ENCODE results near the gene DTHD1. TPM values are rescaled to one million over a fixed set of nuclear protein-coding genes. Genes with fewer than 3 reads are reported as not detected.
A peak's percentile ranks its signal among the peaks of the same experiment; 100 is the strongest.

The DTHD1 gene
- total RNA-seq, 4 donors from 2014 or later: 0.20 to 0.60 (median 0.42) TPM; not detected in 1

DNA sequence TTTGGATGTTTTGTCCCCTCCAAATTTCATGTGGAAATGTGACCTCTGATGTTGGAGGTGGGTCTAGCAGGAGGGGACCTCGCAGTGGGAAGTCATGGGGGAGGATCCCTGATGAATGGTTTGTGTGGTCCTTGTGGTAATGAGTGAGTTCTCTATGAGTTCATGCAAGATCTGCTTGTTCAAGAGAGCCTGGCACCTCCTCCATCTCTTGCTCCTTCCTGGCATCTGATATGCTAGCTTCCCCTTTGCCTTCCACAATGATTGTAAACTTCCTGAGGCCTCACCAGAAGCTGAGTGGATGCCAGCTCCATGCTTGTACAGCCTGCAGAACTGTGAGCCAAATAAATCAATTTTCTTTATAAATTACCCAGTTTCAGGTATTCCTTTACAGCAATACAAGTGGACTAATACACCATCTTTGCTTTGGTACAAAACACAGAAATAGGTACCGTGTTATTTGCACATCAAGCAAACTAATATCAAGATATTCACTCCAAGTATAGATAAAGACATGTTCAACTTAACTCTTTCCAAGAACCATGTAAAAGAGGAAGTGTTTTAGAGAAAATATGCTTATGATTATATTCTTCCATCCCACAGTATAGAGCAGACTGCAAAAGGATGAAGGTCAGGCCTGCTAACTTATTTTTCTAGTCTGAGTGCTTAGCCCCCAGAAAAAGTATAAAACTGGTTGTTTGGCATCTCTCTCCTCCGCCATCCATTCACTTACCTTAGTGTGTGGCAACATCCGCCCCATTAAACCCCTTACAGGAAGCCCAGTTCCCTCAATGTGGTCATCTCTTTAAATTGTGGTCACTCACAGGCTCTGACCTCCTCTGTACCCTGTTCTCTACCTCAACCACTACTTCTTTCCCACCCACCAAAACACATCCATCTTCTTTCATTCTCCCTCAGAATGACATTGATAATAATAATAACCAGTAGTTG lies 43.8 kb upstream of the DTHD1 start:
- Histone ChIP-seq H3K4me1 (peaks cover 0 to 17% (median 0%) of the 10 kb centered on the region in 4 donors), H3K4me3 (no peak overlapping the region), H3K27ac (no peak overlapping the region), H3K36me3 (peaks cover 0 to 5% (median 0%) of the 10 kb centered on the region in 3 donors), H3K9me3 (no peaks in the 10 kb centered on the region), H3K27me3 (no peaks in the 10 kb centered on the region)
- DNase-seq (ENCODE audit: low spot score in 2 of 2): no peak
- TF ChIP-seq, protein P1, sequence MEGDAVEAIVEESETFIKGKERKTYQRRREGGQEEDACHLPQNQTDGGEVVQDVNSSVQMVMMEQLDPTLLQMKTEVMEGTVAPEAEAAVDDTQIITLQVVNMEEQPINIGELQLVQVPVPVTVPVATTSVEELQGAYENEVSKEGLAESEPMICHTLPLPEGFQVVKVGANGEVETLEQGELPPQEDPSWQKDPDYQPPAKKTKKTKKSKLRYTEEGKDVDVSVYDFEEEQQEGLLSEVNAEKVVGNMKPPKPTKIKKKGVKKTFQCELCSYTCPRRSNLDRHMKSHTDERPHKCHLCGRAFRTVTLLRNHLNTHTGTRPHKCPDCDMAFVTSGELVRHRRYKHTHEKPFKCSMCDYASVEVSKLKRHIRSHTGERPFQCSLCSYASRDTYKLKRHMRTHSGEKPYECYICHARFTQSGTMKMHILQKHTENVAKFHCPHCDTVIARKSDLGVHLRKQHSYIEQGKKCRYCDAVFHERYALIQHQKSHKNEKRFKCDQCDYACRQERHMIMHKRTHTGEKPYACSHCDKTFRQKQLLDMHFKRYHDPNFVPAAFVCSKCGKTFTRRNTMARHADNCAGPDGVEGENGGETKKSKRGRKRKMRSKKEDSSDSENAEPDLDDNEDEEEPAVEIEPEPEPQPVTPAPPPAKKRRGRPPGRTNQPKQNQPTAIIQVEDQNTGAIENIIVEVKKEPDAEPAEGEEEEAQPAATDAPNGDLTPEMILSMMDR (IDR thresholded peaks at IDR 0.05): no peak
- TF ChIP-seq EP300 (IDR thresholded peaks at IDR 0.05) (no peak), POLR2A (IDR thresholded peaks at IDR 0.05) (no peak)
- 82 to 89% methylated on average over 4 of the region's 4 CpGs for WGBS, 2 donors

DNA sequence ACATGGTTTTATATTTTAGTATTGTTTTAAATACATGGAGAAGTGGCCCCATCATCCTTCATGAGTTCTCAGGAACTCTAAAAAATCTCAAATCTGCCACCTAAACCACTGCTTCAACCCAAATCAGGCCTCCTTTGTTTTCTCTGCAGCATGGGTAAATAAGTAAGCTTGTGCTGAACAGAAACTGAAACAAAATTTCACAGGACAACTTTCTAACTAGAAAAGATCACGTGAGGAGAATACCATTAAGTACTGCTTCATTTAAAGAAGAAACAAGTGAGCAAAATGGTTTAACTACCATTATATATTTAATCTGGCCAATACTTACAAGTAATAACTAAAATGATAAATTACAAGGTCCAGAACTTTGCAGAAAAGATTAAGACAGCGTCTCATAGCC lies 39.6 kb upstream of the DTHD1 start:
- Histone ChIP-seq H3K27me3 (no peaks in the 10 kb centered on the region), H3K27ac (peak overlapping the region in 3 of 4 donors; percentile 41 to 99 (median 92)), H3K9me3 (no peaks in the 10 kb centered on the region), H3K4me1 (peaks cover 0 to 24% (median 0%) of the 10 kb centered on the region in 4 donors), H3K4me3 (peak overlapping the region in 3 of 4 donors; percentile 5 to 94 (median 89)), H3K36me3 (peaks cover 0 to 5% (median 0%) of the 10 kb centered on the region in 3 donors)
- DNase-seq (ENCODE audit: low spot score in 2 of 2): no peak
- TF ChIP-seq POLR2A (IDR thresholded peaks at IDR 0.05): no peak
- TF ChIP-seq, protein P1 (IDR thresholded peaks at IDR 0.05): no peak
- no peak for TF ChIP-seq EP300 (IDR thresholded peaks at IDR 0.05)
- 44 to 48% methylated on average over 2 of the region's 2 CpGs for WGBS, 2 donors

DNA sequence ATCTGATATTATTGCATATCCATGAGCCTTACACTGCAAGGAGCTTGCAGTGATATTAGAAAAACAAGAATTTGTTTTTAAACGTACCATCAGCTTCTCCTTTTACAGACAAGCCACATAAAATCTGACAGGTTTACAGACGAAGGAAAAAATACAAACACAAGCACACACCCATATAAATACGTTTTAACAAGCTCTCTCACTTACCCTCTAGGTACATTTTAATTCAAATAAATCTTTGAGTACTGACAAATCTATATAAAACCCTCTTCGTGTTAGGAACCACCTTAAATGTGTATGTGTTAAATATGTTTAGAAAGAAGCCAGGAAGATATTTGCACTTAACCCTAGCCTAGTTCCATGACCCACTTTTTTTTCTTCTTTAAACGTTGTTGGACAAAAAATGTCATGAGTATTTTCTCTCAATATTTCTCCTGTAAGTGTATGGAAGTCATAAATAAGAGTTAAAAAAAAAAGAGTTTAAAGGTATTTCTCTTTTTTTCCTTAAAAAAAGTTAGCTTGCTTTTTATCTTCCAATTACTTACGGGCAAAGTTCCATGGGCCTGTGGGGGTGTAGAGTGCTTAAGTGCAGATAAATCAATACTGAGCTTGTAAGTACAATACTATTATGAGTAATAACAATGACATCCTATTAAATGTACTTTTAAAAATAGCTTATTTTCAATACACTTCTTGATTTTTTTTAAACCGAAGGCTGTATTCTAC lies 38.6 kb upstream of the DTHD1 start:
- TF ChIP-seq EP300 (IDR thresholded peaks at IDR 0.05): no peak
- TF ChIP-seq, protein P1 (IDR thresholded peaks at IDR 0.05): no peak
- no peak for TF ChIP-seq POLR2A (IDR thresholded peaks at IDR 0.05)
- Histone ChIP-seq H3K36me3 (no peaks in the 10 kb centered on the region), H3K4me1 (peaks cover 0 to 24% (median 0%) of the 10 kb centered on the region in 4 donors), H3K27ac (peak overlapping the region in 3 of 4 donors; percentile 41 to 99 (median 92)), H3K9me3 (no peaks in the 10 kb centered on the region), H3K27me3 (no peaks in the 10 kb centered on the region), H3K4me3 (peak overlapping the region; percentile 5 to 94 (median 49))
- 44 to 47% methylated on average over 7 of the region's 7 CpGs for WGBS, 2 donors
- DNase-seq (ENCODE audit: low spot score in 2 of 2): no peak

DNA sequence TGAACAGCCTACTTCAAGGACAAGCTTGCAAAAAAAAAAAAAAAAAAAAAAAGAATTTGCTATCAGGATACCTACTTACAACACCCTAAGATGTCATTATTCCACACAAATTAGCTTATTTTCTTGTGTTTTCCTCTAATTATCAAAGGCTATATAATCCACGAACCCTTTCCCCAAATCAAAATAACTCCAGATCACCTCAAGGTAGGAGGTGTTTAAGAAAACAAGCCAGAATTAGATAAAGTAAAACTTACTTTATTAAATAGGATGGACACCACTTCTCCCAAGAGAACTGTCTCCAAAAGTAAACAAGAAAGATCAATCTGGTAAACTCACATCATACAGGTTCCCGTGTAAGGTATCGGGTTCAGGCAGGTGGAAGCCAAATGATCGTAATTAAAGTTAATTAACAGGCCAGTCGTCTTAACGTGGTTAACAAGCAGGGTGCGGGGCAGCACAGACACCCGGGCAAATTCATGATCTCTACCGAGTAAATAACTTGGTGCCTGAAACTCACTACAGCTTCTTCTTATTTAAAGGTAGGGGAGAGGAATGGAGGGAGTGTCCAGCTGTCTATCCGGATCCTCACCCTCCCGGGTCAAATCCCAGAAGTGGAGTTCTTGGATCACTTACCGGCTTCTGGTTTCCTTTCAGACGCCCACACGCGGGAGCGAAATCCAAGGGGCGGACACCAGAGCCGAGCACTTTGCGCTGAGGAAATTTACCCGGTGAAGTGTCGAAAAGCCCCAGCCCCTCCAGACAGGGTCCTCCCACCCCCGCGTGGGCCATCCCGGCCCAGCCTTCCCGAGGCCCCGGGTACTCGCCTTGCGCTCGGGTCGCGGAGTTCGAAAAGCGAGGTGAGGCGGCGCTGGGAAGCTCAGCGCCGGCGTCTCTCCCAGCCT lies 37.8 kb upstream of the DTHD1 start:
- Histone ChIP-seq H3K9me3 (no peaks in the 10 kb centered on the region), H3K4me3 (peak overlapping the region; percentile 49 to 94 (median 90)), H3K27ac (peak overlapping the region; percentile 63 to 99 (median 92)), H3K36me3 (no peaks in the 10 kb centered on the region), H3K27me3 (no peaks in the 10 kb centered on the region), H3K4me1 (peaks cover 0 to 24% (median 0%) of the 10 kb centered on the region in 4 donors)
- WGBS, 2 donors: 5 to 9% methylated on average over 19 to 38 of the region's 38 CpGs
- TF ChIP-seq POLR2A (IDR thresholded peaks at IDR 0.05): peak in 1 of 2 donors; percentile 5
- TF ChIP-seq, protein P1 (IDR thresholded peaks at IDR 0.05): no peak
- TF ChIP-seq EP300 (IDR thresholded peaks at IDR 0.05): peak in 1 of 2 donors; percentile 6
- DNase-seq (ENCODE audit: low spot score in 2 of 2): no peak
